Esophagus squamous epithelium (tissue), 5 donors: ENCODE measurements around the gene ZSWIM5. TPM values are rescaled to one million over a fixed set of nuclear protein-coding genes. Genes with fewer than 3 reads are reported as not detected.

Experiments used
- DNase-seq: peaks from one replicate; lab custom pipeline; 2025; lab: John Stamatoyannopoulos, UW
- H3K27ac ChIP-seq, 4 donors: fragments of 200-600 bp; sonication (generic); one replicate each; pipeline ENCODE4 v1.5.1; 2016 to 2019; ENCODE audit warnings: mild to moderate bottlenecking in 1 of 4
- H3K27me3 ChIP-seq, 4 donors: fragments of 200-600 bp; sonication (generic); 1 replicate in 3 of 4; 2 replicates in 1 of 4; pipeline versions ENCODE4 v1.5.1 to v1.6.0; 2017 to 2021; ENCODE audit warnings: antibody characterized with exemption in 1 of 4
- H3K36me3 ChIP-seq, 3 donors: fragments of 200-600 bp; sonication (generic); one replicate each; pipeline ENCODE4 v1.5.1; 2016 to 2019
- H3K4me1 ChIP-seq, 3 donors: fragments of 200-600 bp; sonication (generic); one replicate each; pipeline ENCODE4 v1.5.1; 2017 to 2019
- H3K4me3 ChIP-seq, 4 donors: fragments of 200-600 bp; sonication (generic); 1 replicate in 3 of 4; 2 replicates in 1 of 4; pipeline ENCODE4 v1.5.1; 2016 to 2019; ENCODE audit warnings: mild to moderate bottlenecking in 2 of 4, moderate library complexity in 1 of 4
- H3K9me3 ChIP-seq, 3 donors: fragments of 200-600 bp; sonication (generic); one replicate each; pipeline ENCODE4 v1.5.1; 2016 to 2019
- POLR2A ChIP-seq, 4 donors: fragments of 450-650 bp; IDR thresholded peaks; one replicate each; pipeline ENCODE4 v1.6.1; 2017; ENCODE audit warnings: antibody characterized with exemption in 4 of 4, mild to moderate bottlenecking in 4 of 4, moderate library complexity in 3 of 4
- WGBS, 2 donors: methylation state at CpG; one replicate each; pipeline ENCODE4 v1.1.5; 2018; 5-methylcytosine and 5-hydroxymethylcytosine counted together
- intact Hi-C: fragments of 100-400 bp; cut with DNase I; formaldehyde crosslinking; loops from one replicate; pipeline ENCODE4 v1.15.0; 2022
- total RNA-seq, 4 donors: library from RNA; depleted of rRNA; stranded (reverse); fragments of >200 nt; gene quantifications; one replicate each; pipeline ENCODE4 v1.1.0, GENCODE V29; 2016
- TF ChIP-seq, protein P1 (sequence below), 6 experiments: fragments of 450-650 bp in 4 of 6; fragments of 200-600 bp in 2 of 6; sonication (generic) in 2 of 6; IDR thresholded peaks; one replicate each; pipeline ENCODE4 v1.5.1; 2016 to 2019; ENCODE audit warnings: antibody characterized with exemption in 6 of 6, mild to moderate bottlenecking in 4 of 6, moderate library complexity in 4 of 6
- donor health status: DM: yes; HTN: yes; CAD: no.

Gene ZSWIM5
- total RNA-seq, 4 donors from 2014 or later, result 0.66 to 2.7 (median 1.6) TPM

DNA sequence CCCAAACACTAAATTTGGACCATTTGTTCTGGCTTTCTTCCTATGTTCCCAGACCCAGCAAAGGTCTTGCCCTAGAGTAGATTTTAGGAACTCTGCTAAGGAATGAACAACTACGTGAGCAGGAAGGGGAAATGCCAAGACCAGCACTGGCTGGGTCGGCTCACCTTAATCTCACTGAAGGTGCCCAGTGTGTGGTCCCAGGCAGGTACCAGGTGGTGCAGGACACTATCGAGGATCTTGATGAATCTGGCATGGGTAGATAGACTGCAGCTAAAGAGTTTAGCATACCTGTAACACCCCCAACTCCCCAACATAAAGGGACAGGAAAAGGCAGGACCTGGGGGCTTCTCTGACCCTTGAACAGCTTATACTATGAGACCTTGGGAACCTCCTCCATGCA is 198.3 kb downstream of the ZSWIM5 start:
- Histone ChIP-seq H3K27ac (no peak overlapping the region), H3K36me3 (peaks cover 46 to 70% (median 58%) of the 10 kb centered on the region in 3 donors), H3K27me3 (no peaks in the 10 kb centered on the region), H3K4me1 (peaks cover 26 to 39% (median 26%) of the 10 kb centered on the region in 3 donors), H3K4me3 (no peak overlapping the region), H3K9me3 (no peaks in the 10 kb centered on the region)
- no peak for TF ChIP-seq POLR2A (IDR thresholded peaks at IDR 0.05)
- TF ChIP-seq, protein P1, sequence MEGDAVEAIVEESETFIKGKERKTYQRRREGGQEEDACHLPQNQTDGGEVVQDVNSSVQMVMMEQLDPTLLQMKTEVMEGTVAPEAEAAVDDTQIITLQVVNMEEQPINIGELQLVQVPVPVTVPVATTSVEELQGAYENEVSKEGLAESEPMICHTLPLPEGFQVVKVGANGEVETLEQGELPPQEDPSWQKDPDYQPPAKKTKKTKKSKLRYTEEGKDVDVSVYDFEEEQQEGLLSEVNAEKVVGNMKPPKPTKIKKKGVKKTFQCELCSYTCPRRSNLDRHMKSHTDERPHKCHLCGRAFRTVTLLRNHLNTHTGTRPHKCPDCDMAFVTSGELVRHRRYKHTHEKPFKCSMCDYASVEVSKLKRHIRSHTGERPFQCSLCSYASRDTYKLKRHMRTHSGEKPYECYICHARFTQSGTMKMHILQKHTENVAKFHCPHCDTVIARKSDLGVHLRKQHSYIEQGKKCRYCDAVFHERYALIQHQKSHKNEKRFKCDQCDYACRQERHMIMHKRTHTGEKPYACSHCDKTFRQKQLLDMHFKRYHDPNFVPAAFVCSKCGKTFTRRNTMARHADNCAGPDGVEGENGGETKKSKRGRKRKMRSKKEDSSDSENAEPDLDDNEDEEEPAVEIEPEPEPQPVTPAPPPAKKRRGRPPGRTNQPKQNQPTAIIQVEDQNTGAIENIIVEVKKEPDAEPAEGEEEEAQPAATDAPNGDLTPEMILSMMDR (IDR thresholded peaks at IDR 0.05), result no peak
- no peak for DNase-seq
- WGBS, 2 donors, result 57 to 80% methylated on average over 1 of the region's 3 CpGs
- intact Hi-C loops, result no loop called here

DNA sequence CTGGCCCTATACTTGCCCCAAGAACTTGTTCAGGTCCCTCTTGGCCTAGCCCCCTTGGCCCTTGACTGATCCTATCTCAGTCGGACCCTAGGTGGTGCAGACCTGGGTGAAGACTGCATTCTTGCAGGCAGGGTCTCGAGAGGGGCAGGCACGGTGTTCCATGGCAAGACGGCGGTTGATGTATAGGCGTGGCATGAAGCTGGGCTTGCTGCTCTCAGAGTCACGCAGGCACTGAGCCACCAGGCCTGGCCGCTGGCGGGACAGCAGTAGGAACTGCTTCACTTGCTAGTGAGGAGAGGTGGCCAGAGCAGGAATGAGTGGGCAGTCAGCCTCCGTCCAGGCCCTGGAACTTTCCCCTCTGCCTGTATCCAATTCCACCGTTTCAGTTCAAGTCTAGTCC is 199.1 kb downstream of the ZSWIM5 start:
- H3K4me3 ChIP-seq, result no peak overlapping the region
- H3K4me1 ChIP-seq, result peaks cover 18 to 31% (median 19%) of the 10 kb centered on the region in 3 donors
- 74 to 83% methylated on average over 3 to 7 of the region's 11 CpGs for WGBS, 2 donors
- peaks cover 53 to 76% (median 60%) of the 10 kb centered on the region in 3 donors for H3K36me3 ChIP-seq
- no peaks in the 10 kb centered on the region for H3K27me3 ChIP-seq
- intact Hi-C loops, result no loop called here
- H3K9me3 ChIP-seq, result no peaks in the 10 kb centered on the region
- DNase-seq, result no peak
- no peak overlapping the region for H3K27ac ChIP-seq
- no peak for TF ChIP-seq POLR2A (IDR thresholded peaks at IDR 0.05)
- TF ChIP-seq, protein P1 (IDR thresholded peaks at IDR 0.05), result no peak

DNA sequence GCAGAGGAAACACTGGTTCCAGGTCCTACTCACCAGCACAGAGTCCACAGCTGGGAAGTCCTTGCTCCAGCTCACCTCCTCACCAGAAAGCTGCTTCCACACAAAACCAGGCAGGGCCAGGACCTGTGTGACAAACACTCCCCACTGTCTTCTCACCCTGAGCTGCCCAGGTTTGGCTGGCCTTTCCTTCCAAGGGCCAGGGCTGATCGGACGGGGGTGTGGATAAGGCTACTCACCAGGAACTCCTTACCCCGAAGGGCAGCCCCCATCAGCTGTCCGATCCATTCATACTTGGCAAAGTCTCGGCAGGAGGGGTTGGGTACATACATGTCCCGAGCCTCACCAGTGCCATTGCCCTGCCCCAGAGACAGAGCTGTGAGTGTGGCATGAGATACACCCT is 200.6 kb downstream of the ZSWIM5 start:
- peaks cover 55 to 85% (median 60%) of the 10 kb centered on the region in 3 donors for H3K36me3 ChIP-seq

DNA sequence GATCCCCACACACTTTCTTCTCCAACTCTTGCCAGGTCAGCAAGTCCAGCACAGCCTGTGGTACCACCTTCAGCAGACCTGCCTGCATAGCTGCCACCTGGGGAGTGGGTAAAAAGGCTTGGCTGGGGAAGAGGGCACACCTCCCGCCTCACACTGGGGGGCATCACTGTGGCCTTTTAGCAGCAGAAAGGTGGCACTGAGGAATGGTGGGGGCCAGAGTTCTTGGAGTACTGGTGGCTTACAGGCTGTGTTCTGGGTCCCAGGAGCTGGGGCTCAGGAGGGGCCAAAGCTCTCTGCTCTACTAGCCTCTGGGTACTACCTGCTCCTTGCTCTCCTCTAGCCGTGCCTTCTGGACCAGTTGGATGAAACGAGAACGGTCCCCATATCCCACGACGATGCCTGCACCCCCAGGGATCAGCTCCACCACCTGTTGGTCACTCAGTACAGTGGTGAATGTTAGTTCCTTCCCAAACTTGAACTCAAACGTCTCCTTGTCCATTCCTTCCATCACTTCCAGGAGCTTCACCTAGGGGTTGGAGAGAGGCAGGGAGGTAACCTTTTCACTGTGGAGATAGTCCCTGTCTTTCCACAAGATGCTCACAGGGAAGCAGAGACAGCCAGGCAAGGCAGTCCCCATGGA is 202.0 kb downstream of the ZSWIM5 start:
- no peak overlapping the region for H3K4me3 ChIP-seq
- intact Hi-C loops, result no loop called here
- no peaks in the 10 kb centered on the region for H3K9me3 ChIP-seq
- 90 to 95% methylated on average over 5 to 6 of the region's 7 CpGs for WGBS, 2 donors
- DNase-seq, result no peak
- no peaks in the 10 kb centered on the region for H3K27me3 ChIP-seq
- TF ChIP-seq, protein P1 (IDR thresholded peaks at IDR 0.05), result no peak
- TF ChIP-seq POLR2A (IDR thresholded peaks at IDR 0.05), result no peak
- H3K4me1 ChIP-seq, result peaks cover under 1 to 12% (median 3%) of the 10 kb centered on the region in 3 donors
- H3K36me3 ChIP-seq, result peaks cover 55 to 79% (median 58%) of the 10 kb centered on the region in 3 donors
- H3K27ac ChIP-seq, result no peak overlapping the region

More for the DNA sequence above, 200.6 kb downstream of the ZSWIM5 start:
- Histone ChIP-seq H3K27ac (no peak overlapping the region), H3K4me3 (no peak overlapping the region), H3K9me3 (no peaks in the 10 kb centered on the region), H3K4me1 (peaks cover 10 to 24% (median 13%) of the 10 kb centered on the region in 3 donors), H3K27me3 (no peaks in the 10 kb centered on the region)
- WGBS, 2 donors, result 76 to 79% methylated on average over 3 to 6 of the region's 6 CpGs
- TF ChIP-seq, protein P1 (IDR thresholded peaks at IDR 0.05), result no peak
- no peak for TF ChIP-seq POLR2A (IDR thresholded peaks at IDR 0.05)
- intact Hi-C loops, result no loop called here
- DNase-seq, result no peak

DNA sequence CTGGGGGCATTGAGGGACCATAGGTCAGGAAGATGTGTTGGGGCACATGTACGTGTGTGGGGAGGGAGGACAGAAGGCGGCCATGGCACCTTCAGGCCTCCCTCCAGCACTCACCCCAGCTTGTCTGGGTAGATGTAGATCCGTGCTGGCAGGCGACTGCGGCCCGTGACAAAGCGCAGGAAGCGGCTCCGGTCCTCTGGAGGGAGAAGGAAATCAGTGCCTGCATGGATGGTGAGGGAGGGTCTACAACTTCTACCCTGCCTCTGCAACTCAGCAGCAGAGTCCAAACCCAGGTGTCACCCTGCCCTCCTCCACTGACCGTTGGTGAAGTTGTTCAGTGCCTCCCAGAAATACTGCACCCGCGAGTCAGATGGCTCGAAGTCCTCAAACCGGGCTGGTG is 202.7 kb downstream of the ZSWIM5 start:
- Histone ChIP-seq H3K9me3 (no peaks in the 10 kb centered on the region), H3K4me1 (peaks cover 0 to 5% (median 0%) of the 10 kb centered on the region in 3 donors), H3K27ac (no peak overlapping the region), H3K27me3 (no peaks in the 10 kb centered on the region), H3K36me3 (peaks cover 51 to 73% (median 51%) of the 10 kb centered on the region in 3 donors), H3K4me3 (no peak overlapping the region)
- WGBS, 2 donors, result 92 to 100% methylated on average over 4 to 9 of the region's 14 CpGs
- no peak for DNase-seq
- intact Hi-C loops, result no loop called here
- TF ChIP-seq POLR2A (IDR thresholded peaks at IDR 0.05), result no peak
- TF ChIP-seq, protein P1 (IDR thresholded peaks at IDR 0.05), result no peak
